Cardiac muscle cell (in vitro differentiated cells and primary cell): Measurements from ENCODE around the gene SLC25A10. TPM values are rescaled to one million over a fixed set of nuclear protein-coding genes. Genes with fewer than 3 reads are reported as not detected.
"Not testable (repeated sequence)": the region's sequence is repeated elsewhere in the genome, so short reads cannot be mapped to it uniquely, and the experiment has no call there.

Experiments
- DNase-seq, 2 donors: peaks; one replicate each; pipeline versions ENCODE4 v3.0.0 to v3.0.0-alpha.2; 2010 to 2017; ENCODE audit warnings: low read depth in 1 of 2, low spot score in 1 of 2
- H3K27ac ChIP-seq: fragments of 200-600 bp; sonication (generic); 2 replicates; pipeline ENCODE4 v1.5.1; 2016
- H3K27me3 ChIP-seq: fragments of 200-600 bp; sonication (generic); 2 replicates; pipeline ENCODE4 v1.6.0; 2016; ENCODE audit warnings: control low read depth
- H3K36me3 ChIP-seq: fragments of 200-600 bp; sonication (generic); 2 replicates; pipeline ENCODE4 v1.5.1; 2016; ENCODE audit warnings: control low read depth
- H3K4me1 ChIP-seq: fragments of 200-600 bp; sonication (generic); 2 replicates; pipeline ENCODE4 v1.8.1; 2017; ENCODE audit warnings: low read depth, mild to moderate bottlenecking, mixed run types
- H3K4me3 ChIP-seq: fragments of 200-600 bp; sonication (generic); 2 replicates; pipeline ENCODE4 v1.5.1; 2016; ENCODE audit warnings: mild to moderate bottlenecking
- H3K9me3 ChIP-seq: fragments of 200-600 bp; sonication (generic); 2 replicates; pipeline ENCODE4 v1.5.1; 2017; ENCODE audit warnings: low read depth, mild to moderate bottlenecking, control low read depth
- polyA plus RNA-seq: library from polyadenylated mRNA; unstranded; fragments of >200 nt; fragmentation: Nextera tagmentation; extraction: Ambion mirVana; gene quantifications from 2 replicates; pipeline ENCODE4 v1.2.1, GENCODE V29; 2016
- total RNA-seq: library from RNA; depleted of rRNA; stranded (reverse); fragments of >200 nt; gene quantifications from 2 replicates; pipeline ENCODE4 v1.2.3, GENCODE V29; 2016
- TF ChIP-seq, protein P1 (sequence below): IDR thresholded peaks from 2 replicates; pipeline ENCODE4 v1.5.1; 2012; ENCODE audit warnings: low read depth, mild to moderate bottlenecking, low read length

SLC25A10 gene
- total and polyA plus RNA-seq, 2 experiments from 2014 or later = 29.3 to 52.2 TPM

DNA sequence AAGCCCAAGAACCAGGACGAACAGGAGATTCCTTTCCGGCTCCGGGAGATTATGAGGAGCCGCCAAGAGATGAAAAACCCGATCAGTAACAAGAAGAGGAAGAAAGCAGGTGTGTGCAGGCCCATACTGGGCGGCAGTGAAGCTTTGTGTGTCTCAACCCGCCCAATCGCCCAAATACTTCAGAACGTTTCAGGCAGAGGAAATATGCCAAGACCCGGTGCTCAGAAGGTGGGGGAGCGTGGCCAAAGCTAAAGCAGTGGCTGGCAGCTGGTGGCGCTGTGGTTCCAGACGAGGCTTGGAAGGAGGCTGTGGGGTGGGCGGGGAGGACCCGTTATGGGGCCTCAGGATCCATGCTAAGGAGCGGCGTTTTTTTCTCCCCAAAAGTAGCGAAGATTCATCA is 44.3 kb upstream of the SLC25A10 start:
- Histone ChIP-seq H3K4me3 (no peak overlapping the region), H3K27ac (no peak overlapping the region), H3K9me3 (no peaks in the 10 kb centered on the region), H3K36me3 (peaks cover 15% of the 10 kb centered on the region), H3K27me3 (no peaks in the 10 kb centered on the region), H3K4me1 (peaks cover 8% of the 10 kb centered on the region)
- TF ChIP-seq, protein P1, sequence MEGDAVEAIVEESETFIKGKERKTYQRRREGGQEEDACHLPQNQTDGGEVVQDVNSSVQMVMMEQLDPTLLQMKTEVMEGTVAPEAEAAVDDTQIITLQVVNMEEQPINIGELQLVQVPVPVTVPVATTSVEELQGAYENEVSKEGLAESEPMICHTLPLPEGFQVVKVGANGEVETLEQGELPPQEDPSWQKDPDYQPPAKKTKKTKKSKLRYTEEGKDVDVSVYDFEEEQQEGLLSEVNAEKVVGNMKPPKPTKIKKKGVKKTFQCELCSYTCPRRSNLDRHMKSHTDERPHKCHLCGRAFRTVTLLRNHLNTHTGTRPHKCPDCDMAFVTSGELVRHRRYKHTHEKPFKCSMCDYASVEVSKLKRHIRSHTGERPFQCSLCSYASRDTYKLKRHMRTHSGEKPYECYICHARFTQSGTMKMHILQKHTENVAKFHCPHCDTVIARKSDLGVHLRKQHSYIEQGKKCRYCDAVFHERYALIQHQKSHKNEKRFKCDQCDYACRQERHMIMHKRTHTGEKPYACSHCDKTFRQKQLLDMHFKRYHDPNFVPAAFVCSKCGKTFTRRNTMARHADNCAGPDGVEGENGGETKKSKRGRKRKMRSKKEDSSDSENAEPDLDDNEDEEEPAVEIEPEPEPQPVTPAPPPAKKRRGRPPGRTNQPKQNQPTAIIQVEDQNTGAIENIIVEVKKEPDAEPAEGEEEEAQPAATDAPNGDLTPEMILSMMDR = no peak
- no peak for DNase-seq

DNA sequence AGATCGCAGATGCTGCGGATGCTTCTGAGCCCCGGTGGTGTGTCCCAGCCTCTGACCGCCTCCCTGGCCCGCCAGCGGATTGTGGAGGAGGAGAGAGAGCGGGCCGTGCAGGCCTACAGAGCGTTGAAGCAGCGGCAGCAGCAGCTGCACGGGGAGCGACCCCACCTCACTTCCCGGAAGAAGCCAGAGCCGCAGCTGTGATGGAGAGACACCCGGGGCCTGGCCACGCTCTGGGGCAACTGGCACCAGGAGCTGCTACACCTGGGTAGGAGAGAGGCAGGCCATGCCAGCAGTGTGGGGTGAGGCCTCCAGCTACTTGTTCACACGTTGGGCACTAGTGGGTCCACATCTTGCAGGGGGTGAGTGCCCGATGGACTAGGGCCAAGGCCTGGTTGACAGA is 39.6 kb upstream of the SLC25A10 start:
- H3K27me3 ChIP-seq = no peaks in the 10 kb centered on the region
- peaks cover 19% of the 10 kb centered on the region for H3K36me3 ChIP-seq
- DNase-seq = no peak
- no peak overlapping the region for H3K27ac ChIP-seq
- no peak overlapping the region for H3K4me3 ChIP-seq
- TF ChIP-seq, protein P1 = no peak
- H3K9me3 ChIP-seq = no peaks in the 10 kb centered on the region
- peaks cover 1% of the 10 kb centered on the region for H3K4me1 ChIP-seq

DNA sequence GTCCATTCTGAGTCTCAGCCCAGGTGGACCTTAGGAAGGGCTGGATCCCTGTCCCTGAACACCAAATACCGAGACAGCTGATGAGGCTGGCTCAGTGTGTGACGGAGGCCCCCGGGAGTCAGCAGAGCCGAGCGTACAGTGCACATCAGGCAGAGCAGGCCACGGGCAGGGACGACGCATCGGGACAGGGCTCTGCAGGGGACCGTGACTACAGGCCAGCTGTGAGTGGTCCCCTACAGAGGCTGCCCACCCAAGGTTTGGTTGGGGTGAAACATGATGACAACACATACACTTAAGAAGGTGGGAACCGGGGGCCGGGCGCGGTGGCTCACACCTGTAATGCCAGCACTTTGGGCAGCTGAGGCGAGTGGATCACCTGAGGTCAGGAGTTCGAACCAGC is 39.1 kb upstream of the SLC25A10 start:
- TF ChIP-seq, protein P1 = no peak
- Histone ChIP-seq H3K27me3 (no peaks in the 10 kb centered on the region), H3K4me3 (no peak overlapping the region), H3K36me3 (peaks cover 19% of the 10 kb centered on the region), H3K9me3 (no peaks in the 10 kb centered on the region), H3K4me1 (no peaks in the 10 kb centered on the region), H3K27ac (no peak overlapping the region)
- no peak for DNase-seq

DNA sequence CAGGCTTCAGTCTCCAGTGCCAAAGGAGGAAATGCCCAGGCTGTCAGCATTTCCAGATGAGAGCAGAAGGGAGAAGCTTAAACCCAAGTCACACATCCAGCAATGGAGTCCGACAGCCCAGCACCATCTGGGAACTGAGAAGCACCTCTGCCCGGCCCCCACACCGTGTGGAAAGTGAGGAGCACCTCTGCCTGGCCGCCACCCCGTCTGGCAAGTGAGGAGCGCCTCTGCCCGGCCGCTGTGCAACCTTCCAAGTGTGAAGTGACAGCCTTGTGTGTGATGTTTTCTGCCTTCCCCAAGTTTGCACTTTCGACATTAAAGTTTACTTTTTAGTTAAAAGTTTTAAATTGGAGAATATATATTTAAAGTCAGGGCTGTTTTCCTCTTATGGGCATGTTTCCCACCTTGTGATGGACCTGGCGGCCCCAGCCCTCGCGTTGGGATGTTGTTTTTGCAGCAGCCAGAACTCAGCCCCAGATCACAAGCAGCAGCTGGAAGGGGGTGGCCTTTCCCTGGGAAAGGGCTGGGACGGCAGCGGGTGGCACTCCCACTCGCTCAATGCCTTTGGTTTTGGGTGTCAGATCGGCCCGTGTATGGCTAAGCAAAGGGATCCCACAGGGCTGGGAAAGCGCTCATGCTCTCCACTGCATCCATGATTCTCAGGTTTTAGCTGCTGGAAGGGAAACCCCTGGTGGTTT is 38.4 kb upstream of the SLC25A10 start:
- no peaks in the 10 kb centered on the region for H3K4me1 ChIP-seq
- H3K4me3 ChIP-seq = no peak overlapping the region
- DNase-seq = no peak
- TF ChIP-seq, protein P1 = no peak
- H3K27ac ChIP-seq = no peak overlapping the region
- peaks cover 19% of the 10 kb centered on the region for H3K36me3 ChIP-seq
- no peaks in the 10 kb centered on the region for H3K9me3 ChIP-seq
- H3K27me3 ChIP-seq = no peaks in the 10 kb centered on the region

DNA sequence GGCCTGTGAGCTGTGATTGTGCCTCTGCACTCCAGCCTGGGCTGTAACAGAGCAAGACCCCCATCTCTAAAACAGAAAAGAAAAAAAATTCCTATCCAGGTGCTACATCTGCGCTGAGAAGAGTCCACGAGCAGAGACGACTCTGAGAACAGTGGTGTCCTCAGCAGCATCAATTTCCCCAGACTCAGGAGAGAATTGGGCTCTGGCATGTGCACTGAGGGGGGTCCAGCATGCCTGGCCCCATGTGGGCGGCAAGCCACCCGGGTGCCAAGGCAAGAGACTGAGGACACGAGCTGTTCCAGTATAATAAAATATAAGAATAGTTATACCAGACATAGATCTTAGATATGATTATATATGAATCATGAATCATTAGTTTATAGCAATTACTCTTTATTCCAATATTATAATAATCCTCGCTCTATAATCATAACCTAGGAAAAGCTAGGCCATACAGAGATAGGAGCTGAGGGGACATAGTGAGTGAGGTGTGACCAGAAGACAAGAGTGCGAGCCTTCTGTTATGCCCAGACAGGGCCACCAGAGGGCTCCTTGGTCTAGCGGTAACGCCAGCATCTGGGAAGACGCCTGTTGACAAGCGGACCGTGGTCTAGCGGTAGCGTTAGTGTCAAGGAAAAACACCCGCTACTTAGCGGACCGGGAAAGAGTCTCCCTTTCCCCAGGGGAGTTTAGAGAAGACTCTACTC is 36.4 kb upstream of the SLC25A10 start:
- H3K4me1 ChIP-seq, H3K27me3 ChIP-seq, H3K9me3 ChIP-seq, H3K4me3 ChIP-seq: not testable (repeated sequence)
- TF ChIP-seq, protein P1 = peak; percentile 44
- peak; percentile 33 to 52 for DNase-seq
- Histone ChIP-seq H3K36me3 (peaks cover 12% of the 10 kb centered on the region), H3K27ac (peak overlapping the region; percentile 42)
